HG03565 (cell line): ENCODE data around the gene PCGF3.
"Not testable (repeated sequence)": the region's sequence is repeated elsewhere in the genome, so short reads cannot be mapped to it uniquely, and the experiment has no call there.

Experiments used
- ATAC-seq: cut with Tn5 transposase; IDR thresholded peaks from one replicate; pipeline ENCODE4 v1.9.1; 2021; ENCODE audit warnings: mild to moderate bottlenecking, moderate library complexity; ENCODE audit not compliant: unreplicated experiment

Gene PCGF3

DNA sequence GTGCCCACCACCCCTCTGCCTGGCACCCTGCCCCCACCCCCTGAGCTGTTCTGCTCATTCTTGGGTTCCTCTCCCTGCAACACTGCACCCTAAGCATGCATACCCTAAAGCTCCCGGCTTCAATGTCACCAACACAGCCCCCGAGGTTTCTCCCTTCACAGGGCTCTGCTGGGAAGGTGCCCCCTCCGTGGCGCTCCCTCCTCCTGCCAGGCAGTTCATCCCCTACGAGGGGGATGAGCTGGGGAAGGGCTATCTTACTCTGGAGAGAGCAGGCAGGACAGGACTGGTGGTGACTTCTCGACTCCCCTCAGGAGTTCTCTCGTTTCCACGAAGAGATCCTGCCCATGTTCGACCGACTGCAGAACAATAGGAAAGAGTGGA is 38.1 kb upstream of the PCGF3 start:
- ATAC-seq = no peak

DNA sequence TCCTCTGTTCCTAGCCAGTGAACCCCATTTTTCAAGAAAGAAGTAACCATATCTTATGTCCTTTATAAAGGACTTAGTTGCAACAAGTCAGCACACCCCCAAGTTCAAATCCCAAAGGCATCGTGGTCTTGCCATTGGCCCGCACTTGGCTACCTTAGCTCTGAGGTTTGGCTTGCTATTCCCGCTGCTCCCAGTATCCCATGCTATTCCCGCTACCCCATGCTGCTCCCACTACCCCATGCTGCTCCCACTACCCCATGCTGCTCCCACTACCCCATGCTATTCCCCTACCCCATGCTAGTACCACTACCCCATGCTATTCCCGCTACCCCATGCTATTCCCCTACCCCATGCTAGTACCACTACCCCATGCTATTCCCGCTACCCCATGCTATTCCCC is 37.4 kb upstream of the PCGF3 start:
- ATAC-seq = not testable (repeated sequence)

GRCh38 chr4:669806-670559 is 35.6 kb upstream of the PCGF3 start:
- ATAC-seq = not testable (repeated sequence)

GRCh38 chr4:671769-672168 is 33.9 kb upstream of the PCGF3 start:
- no peak for ATAC-seq

DNA sequence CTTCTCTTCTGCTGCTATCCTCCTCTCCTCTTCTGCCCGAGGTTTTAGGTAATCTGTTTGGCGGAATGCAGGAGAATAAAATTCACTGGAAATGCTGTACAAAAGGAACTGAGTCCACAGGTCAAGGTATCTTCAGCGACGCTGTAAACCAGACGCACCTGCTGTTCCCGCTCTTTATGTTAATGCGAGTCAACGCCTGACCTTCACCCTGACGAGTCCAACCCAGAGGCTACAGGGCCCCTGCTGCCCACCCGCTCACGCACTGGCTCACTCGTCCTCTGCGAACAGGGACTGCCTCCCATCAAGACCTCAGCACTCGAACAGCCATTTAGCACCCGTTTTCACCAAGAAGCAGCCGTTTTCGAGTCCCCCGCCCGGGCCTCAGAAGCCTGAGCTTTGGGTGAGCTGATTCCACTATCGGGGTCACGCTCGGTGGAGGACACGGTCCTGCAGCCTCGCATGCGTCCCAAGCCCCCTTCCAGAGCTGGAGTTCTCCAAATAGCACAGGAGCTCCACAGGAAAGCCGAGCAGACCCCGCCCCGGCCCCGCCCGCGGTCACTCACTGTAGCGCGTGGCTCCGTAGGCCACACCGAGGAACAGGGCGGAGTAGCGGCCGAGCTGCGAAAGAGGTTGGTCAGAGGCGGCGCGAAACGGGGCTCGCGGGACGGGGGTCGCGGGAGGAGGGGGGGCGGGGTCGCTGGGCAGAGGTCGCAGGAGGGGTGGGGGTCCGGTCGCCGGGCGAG is 32.1 kb upstream of the PCGF3 start:
- ATAC-seq = no peak

DNA sequence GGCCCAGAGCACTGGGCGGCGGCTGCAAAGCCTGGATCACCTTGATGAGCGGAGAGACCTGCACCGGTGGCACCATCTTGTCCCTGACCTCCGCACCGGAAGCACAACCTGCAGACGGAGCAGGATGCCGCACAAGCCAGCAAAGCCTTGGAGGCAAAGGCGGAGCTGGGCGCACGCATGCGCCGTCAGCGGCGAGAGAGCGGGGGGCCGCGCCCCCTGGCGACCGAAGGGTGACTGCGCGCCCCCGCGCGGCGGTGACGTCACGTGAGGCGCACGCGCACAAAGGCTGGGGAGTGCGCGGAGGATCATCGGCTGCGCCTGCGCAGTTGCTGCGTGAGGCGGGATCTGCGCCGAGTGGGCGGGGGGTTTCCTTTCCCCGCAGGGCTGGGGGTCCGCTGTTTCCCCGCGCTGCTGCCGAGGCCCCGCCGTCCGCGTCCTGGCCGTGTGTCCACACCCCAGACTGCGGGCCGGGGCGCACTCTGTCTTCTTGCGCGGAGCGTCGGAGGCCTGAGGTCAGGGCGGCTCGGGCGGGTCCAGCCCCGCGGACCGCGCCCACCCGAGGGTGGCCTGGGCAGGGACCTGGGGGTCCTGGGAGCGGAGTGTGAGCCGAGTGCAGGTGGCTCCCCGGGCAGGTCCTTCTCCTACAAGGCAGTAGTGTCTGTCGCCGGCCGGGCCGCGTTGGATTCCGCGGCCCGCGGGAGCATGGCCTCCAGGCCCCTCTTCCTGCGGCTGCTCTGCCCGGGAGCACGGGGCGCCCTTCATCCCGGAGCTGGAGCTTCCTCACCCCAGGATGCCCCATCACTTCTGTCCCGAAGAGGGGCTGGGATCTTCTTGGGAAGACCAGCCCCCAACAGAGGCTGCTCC is 31.2 kb upstream of the PCGF3 start, which contains the start of the genes ATP5ME and MYL5:
ATP5ME (minus strand) TSS at position 105 of the 864 bp plus-strand sequence; CDS start at position 76, 29 bp downstream.
MYL5 (plus strand) TSS at position 371 of the 864 bp plus-strand sequence. CDS start 3,485 bp downstream, outside the sequence.
- ATAC-seq = peak; percentile 75

DNA sequence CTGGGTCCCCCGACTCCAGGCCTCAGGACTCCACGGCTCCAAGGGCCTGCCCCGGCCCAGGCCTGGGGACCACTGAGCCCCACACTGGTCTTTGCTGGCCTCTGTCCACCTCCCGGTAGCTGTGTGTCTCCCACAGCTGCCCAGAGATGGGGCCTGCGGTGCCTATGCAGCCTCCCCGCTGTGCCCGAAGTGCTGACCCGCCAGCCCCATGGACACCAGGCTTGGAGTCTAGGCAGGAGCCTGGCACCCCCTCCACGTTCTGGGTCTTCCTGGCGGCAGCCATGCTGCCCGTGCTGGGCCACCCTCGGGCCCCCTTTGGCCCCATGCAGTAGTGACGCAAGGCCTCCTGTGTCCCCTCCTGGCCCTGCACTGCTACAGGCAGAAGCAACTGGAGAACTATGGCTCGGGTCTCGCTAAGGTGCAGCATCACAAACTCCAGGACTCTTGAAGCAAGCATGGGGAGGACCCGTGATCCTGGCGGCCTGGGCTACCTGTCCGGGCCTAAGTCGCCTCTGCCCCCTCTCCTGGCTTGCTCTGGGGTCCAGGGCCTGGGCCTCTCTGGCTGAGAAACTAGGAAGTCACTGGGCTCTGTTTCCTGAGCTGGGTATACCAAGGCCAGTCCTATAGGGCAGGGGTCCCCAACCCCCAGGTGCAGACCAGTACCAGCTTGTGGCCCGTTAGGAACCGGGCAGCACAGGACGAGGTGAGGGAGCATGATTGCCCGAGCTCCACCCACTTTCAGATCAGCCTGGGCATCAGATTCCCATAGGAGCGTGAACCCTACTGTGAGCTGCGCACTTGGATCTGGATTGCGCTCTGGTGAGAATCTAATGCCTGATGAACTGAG is 30.4 kb upstream of the PCGF3 start:
- ATAC-seq = no peak

DNA sequence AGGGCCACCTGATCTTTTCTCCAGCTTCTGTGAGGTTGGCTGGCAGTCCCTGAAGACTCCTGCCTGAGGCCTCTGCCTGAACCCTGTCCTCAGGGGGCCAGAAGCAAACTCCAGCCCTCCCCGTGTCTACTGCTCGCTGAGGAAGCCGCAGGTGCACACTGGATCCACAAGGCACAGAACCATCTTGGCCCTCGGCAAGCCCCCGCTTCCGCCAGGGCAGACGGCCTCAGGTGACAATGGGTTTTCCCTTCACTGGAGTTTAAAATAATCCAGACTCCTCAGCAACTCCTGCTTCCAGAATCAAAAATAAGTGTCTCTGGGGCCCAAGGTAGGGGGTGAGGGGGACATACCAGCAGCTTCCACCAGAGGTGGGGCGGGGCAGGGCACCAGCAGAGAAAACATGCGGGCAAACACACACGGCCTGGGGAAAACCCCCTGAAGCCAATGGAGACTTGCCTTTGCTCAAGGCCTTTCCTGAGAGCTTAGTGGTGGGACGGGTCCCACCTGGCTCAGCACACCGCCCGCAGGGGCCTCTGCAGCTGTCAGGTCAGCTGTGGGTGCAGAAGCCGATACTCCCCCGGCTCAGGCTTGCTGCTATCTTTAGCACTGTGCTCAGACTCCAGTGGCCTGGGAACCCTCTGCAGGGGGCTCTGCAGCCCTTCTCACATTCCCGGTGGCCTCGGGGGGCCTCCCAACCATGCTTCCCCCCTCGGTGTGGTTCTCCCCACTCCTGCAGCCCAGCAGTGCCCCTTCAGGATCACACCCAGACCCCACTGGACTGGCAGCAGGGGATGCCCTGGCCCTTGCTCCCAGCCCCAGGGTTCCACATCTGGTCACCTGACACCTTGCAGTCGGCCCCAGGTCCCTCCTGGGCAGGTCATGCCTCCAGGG is 29.4 kb upstream of the PCGF3 start:
- no peak for ATAC-seq

- no peak for ATAC-seq
Observed at GRCh38 chr4:676871-677235, 28.8 kb upstream of the PCGF3 start.

DNA sequence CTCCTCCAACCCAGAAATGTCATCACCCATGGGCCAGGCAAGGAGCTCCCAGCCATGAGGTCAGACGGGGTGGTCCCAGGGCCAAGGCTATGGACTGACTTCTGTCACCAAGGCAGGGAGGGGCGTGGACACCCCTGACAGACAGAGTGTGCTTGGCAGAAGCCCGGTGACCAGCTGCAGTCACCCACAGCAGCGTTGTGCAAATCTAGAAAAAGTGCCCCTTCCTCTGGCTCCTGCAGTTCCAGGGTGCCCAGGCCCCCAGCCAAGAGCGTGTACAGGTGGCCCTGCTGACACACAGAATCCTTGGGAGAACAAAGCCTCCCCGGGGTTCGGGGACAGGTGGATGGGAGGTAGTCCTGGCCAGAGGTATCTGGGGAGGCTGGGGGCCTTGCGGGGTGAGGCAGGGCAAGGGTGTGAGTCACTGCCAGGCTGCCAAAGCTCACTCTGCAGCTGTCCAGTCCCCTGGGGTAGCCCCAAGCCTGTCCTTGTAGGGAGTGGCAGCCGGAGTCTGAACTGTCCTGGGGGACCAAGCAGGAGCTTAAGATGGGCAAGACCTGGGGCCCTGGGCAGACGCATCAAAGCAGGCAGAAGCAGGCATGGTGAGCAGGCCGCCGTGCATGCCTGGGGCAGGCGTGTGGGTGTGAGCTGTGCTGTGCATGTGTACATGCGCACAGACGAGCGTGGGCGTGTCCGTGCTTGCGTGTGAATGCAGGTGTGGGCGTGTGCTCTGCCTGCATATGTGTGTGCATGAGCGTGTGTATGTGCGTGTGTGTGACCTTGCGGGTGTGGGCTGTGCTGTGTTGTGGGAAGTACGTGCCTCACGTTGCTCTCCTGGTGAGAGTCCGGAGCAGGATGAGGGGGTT is 28.0 kb upstream of the PCGF3 start:
- ATAC-seq = no peak

DNA sequence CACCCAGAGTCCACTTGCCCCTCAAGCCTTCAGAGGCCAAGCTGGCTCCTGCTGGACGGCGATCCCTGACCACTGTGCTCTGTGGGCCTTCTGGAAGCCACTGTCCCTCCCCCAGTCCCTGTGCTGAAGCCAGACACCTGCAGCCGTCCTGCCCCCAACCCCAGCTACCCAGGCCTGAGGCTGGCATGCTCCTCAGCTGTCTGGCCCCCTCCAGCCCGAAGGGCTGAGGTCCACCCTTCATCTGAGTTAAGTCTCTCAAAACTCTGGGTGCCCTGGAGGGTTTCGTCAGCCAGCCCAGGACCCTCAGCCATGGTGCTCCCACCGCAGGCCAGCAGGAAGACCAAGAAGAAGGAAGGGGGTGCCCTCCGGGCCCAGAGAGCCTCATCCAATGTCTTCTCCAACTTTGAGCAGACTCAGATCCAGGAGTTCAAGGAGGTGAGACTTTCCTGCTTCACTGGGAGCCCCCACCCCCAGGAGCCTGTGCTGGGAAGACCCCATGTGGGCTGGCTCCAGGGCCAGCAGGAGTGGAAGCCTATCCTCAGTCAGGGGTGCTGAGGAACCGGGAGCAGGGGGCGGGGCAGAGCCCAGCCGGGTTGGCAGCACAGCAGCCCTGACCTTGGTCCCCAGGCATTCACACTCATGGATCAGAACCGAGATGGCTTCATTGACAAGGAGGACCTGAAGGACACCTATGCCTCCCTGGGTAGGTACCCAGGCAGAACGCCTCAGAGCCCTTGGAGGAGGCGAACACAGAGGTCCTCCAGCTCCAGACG is 27.1 kb upstream of the PCGF3 start:
- no peak for ATAC-seq

GRCh38 chr4:679104-679481 is 26.5 kb upstream of the PCGF3 start:
- no peak for ATAC-seq

DNA sequence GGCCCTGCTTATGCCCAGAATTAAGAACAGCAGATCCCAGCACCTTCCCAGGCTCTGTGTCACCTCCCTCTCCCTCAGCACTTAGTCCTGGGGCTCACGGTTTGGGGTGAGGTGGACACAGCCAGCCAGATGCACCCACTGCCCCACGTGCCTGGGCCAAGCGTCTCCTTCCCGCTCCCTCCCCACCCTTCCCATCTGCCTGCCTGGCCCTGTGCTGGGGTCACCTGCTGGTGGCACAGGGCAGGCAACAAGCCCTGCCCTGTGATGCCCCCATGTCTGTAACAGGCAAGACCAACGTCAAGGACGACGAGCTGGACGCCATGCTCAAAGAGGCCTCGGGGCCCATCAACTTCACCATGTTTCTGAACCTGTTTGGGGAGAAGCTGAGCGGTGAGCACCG is 26.0 kb upstream of the PCGF3 start:
- no peak for ATAC-seq

- no peak for ATAC-seq
Observed at GRCh38 chr4:680091-680490, 25.5 kb upstream of the PCGF3 start.

GRCh38 chr4:680551-680927 is 25.1 kb upstream of the PCGF3 start:
- ATAC-seq = no peak

GRCh38 chr4:680928-681645 is 24.5 kb upstream of the PCGF3 start:
- no peak for ATAC-seq
